Gastrocnemius medialis (tissue), 4 donors: ENCODE results near the gene IKBKE. TPM values are rescaled to one million over a fixed set of nuclear protein-coding genes. Genes with fewer than 3 reads are reported as not detected.

Experiments
- ATAC-seq, 2 donors: fragments of 150-250 bp; one replicate each; pipeline ENCODE4 v1.9.1; 2016
- DNase-seq, 2 donors: peaks; one replicate each; pipeline ENCODE4 v3.0.0-alpha.2; 2019
- H3K27ac ChIP-seq, 4 donors: fragments of 200-600 bp; sonication (generic); 1 replicate in 1 of 4; 2 replicates in 3 of 4; pipeline ENCODE4 v1.5.1; 2016 to 2018; ENCODE audit warnings: mild to moderate bottlenecking in 2 of 4, moderate library complexity in 1 of 4
- H3K27me3 ChIP-seq, 3 donors: fragments of 200-600 bp; sonication (generic) in 2 of 3; 1 replicate in 1 of 3; 2 replicates in 2 of 3; pipeline versions ENCODE4 v1.5.1 to v1.6.0; 2016 to 2019; ENCODE audit warnings: mild to moderate bottlenecking in 1 of 3, moderate library complexity in 1 of 3
- H3K36me3 ChIP-seq, 2 donors: fragments of 200-600 bp; sonication (generic) in 1 of 2; one replicate each; pipeline ENCODE4 v1.5.1; 2017 to 2018
- H3K4me1 ChIP-seq, 2 donors: fragments of 200-600 bp; sonication (generic) in 1 of 2; one replicate each; pipeline ENCODE4 v1.5.1; 2016 to 2017; ENCODE audit warnings: mild to moderate bottlenecking in 2 of 2
- H3K4me3 ChIP-seq, 4 donors: fragments of 200-600 bp; sonication (generic) in 3 of 4; 1 replicate in 1 of 4; 2 replicates in 3 of 4; pipeline ENCODE4 v1.5.1; 2016 to 2019; ENCODE audit warnings: mild to moderate bottlenecking in 2 of 4
- H3K9me3 ChIP-seq, 3 donors: fragments of 200-600 bp; sonication (generic) in 2 of 3; 1 replicate in 1 of 3; 2 replicates in 2 of 3; pipeline ENCODE4 v1.5.1; 2016 to 2019
- POLR2A ChIP-seq, 2 donors: fragments of 450-650 bp; IDR thresholded peaks; one replicate each; pipeline ENCODE4 v1.6.1; 2017; ENCODE audit warnings: antibody characterized with exemption in 2 of 2, mild to moderate bottlenecking in 2 of 2, moderate library complexity in 2 of 2
- in situ Hi-C, 4 donors: fragments of 200-750 bp; cut with MboI; loops; one replicate each; pipeline versions ENCODE4 v1.15.0 to v1.8.0; 2017; ENCODE audit warnings: low sequenced_read_pairs in 4 of 4
- intact Hi-C: fragments of 100-400 bp; cut with DNase I; formaldehyde crosslinking; loops from one replicate; pipeline ENCODE4 v1.15.1; 2023; ENCODE audit warnings: low total_unique reads
- total RNA-seq, 4 donors: library from RNA; depleted of rRNA; stranded (reverse); fragments of >200 nt; gene quantifications; one replicate each; pipeline versions ENCODE4 v1.1.0 to v1.2.3, GENCODE V29; 2016
- TF ChIP-seq, protein P1 (sequence below), 5 experiments: fragments of 450-650 bp in 3 of 5; fragments of 200-600 bp in 2 of 5; sonication (generic) in 2 of 5; IDR thresholded peaks in 4 of 5; conservative IDR thresholded peaks in 1 of 5; 1 replicate in 4 of 5; 2 replicates in 1 of 5; pipeline ENCODE4 v1.5.1; 2016 to 2019; ENCODE audit warnings: antibody characterized with exemption in 5 of 5, mild to moderate bottlenecking in 3 of 5, moderate library complexity in 3 of 5

Gene IKBKE
- total RNA-seq, 4 donors from 2014 or later = 0.81 to 1.1 (median 0.84) TPM; not detected in 1

DNA sequence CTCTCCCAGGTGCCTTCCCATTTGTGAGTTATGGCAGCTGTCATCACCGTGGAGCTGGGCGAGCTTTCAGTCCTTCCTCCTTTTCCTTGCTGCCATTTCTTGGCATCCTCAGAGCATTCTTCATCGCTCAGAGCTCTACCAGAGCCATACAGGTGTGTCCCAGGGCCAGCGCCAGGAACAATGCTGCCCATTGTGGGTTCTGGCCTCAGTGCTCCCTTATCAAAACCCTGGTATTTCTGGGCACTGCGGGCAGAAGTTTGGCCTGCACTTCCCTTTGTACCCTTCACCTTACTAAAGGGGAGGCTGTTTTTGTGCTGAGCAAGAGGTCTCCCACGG is 65.5 kb downstream of the IKBKE start:
- no peak for DNase-seq
- Histone ChIP-seq H3K36me3 (no peaks in the 10 kb centered on the region), H3K4me1 (no peaks in the 10 kb centered on the region), H3K27ac (no peak overlapping the region), H3K4me3 (no peak overlapping the region), H3K9me3 (no peaks in the 10 kb centered on the region), H3K27me3 (no peaks in the 10 kb centered on the region)
- in situ Hi-C loops = no loop called here
- intact Hi-C loops = no loop called here
- no peak for ATAC-seq
- TF ChIP-seq POLR2A (IDR thresholded peaks at IDR 0.05) = no peak
- TF ChIP-seq, protein P1, sequence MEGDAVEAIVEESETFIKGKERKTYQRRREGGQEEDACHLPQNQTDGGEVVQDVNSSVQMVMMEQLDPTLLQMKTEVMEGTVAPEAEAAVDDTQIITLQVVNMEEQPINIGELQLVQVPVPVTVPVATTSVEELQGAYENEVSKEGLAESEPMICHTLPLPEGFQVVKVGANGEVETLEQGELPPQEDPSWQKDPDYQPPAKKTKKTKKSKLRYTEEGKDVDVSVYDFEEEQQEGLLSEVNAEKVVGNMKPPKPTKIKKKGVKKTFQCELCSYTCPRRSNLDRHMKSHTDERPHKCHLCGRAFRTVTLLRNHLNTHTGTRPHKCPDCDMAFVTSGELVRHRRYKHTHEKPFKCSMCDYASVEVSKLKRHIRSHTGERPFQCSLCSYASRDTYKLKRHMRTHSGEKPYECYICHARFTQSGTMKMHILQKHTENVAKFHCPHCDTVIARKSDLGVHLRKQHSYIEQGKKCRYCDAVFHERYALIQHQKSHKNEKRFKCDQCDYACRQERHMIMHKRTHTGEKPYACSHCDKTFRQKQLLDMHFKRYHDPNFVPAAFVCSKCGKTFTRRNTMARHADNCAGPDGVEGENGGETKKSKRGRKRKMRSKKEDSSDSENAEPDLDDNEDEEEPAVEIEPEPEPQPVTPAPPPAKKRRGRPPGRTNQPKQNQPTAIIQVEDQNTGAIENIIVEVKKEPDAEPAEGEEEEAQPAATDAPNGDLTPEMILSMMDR (IDR thresholded peaks at IDR 0.05 in 4 of 5, conservative IDR thresholded peaks at IDR 0.05 in 1 of 5) = no peak

DNA sequence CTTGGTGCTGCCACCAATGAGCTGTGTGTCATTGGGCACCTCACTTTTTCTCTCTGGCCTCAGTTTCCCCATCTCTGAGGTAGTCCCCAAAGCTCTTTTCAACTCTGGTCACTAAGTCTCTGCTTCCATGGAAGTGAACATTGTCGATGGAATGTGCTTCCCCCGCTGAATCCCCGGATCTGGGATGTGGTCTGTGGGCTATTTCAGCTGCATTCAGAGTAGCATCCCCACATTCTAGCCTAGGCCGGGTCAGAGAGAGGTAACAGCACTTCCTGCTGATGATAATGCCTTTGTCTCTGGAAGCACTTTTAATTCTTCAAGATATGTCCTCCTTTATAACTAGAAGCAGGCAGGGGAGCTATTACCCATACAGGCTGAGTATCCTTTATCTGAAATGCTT is 66.9 kb downstream of the IKBKE start:
- Histone ChIP-seq H3K4me1 (no peaks in the 10 kb centered on the region), H3K36me3 (no peaks in the 10 kb centered on the region), H3K9me3 (no peaks in the 10 kb centered on the region), H3K27me3 (no peaks in the 10 kb centered on the region), H3K4me3 (no peak overlapping the region), H3K27ac (no peak overlapping the region)
- intact Hi-C loops = no loop called here
- in situ Hi-C loops = no loop called here
- no peak for ATAC-seq
- DNase-seq = no peak
- TF ChIP-seq POLR2A (IDR thresholded peaks at IDR 0.05) = no peak
- TF ChIP-seq, protein P1 (IDR thresholded peaks at IDR 0.05 in 4 of 5, conservative IDR thresholded peaks at IDR 0.05 in 1 of 5) = no peak

DNA sequence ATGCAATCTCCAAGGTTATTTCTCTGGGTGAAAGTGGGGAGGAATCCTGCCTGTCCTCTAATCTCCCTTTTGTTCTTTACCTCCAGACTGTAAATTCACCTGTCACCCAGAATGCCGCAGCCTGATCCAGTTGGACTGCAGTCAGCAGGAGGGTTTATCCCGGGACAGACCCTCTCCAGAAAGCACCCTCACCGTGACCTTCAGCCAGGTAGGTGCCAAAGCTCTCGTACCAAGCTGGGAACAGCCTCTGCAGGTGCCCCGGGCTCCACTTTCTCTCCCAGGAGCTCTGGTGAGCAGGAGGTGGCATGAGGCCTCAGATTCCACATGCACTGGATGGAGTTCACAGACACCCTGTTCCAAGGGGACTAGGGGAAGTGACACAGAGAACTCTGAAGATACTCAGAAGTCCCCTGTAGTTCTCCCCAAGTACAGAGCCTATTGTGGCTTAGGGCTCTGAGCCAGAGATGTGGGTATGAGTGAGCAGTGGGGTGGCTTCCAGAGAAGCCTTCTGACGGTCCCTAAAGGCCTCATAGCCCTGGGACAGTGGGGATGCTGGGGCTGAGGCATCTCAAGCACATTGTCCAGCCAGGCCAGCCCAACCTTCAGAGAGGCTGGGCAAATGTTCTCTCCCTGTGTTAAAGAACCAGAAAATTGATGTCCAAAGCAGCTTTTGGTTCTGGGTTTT is 68.0 kb downstream of the IKBKE start:
- DNase-seq = no peak
- in situ Hi-C loops (no loop called here), intact Hi-C loops (no loop called here)
- ATAC-seq = no peak
- TF ChIP-seq, protein P1 (IDR thresholded peaks at IDR 0.05 in 4 of 5, conservative IDR thresholded peaks at IDR 0.05 in 1 of 5) = no peak
- no peak for TF ChIP-seq POLR2A (IDR thresholded peaks at IDR 0.05)
- no peak overlapping the region for H3K27ac ChIP-seq
- H3K27me3 ChIP-seq = no peaks in the 10 kb centered on the region
- no peaks in the 10 kb centered on the region for H3K4me1 ChIP-seq
- no peaks in the 10 kb centered on the region for H3K36me3 ChIP-seq
- H3K9me3 ChIP-seq = no peaks in the 10 kb centered on the region
- H3K4me3 ChIP-seq = no peak overlapping the region

DNA sequence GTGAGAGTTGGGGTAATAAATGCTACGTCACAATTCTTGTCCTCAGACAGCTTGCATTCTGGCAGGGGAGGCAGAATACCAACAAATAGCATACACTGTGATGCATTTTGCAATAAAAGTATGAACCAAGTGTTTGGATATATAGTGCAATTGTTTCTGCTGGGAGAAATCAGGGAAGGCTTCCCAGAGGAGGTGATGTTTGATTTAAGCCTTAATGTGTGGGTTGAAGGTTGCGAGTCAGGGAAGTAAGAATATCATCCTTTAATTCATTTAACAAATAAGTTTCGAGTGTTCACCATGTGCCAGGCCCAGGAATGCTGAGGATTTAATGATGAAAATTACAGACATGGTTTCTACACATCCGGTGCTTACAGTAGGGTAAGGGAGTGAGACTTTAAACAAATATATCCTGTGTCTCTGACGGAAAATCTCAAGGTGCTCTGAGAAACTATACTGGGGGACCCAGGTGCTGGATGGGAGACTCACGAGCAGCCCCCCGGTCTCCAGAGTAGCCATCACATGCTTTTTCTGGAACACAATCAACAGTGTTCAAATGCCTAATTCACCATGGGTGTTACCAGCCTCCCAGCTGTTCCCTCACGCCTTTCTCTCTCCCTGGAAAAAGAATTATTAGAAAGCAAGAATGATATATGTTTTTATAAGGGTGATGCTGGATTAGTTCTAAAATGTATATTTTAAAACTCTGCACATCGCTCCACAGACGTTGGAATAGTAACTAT is 68.8 kb downstream of the IKBKE start:
- H3K4me1 ChIP-seq = no peaks in the 10 kb centered on the region
- no peaks in the 10 kb centered on the region for H3K9me3 ChIP-seq
- H3K4me3 ChIP-seq = no peak overlapping the region
- no peak overlapping the region for H3K27ac ChIP-seq
- no peak for TF ChIP-seq POLR2A (IDR thresholded peaks at IDR 0.05)
- TF ChIP-seq, protein P1 (IDR thresholded peaks at IDR 0.05 in 4 of 5, conservative IDR thresholded peaks at IDR 0.05 in 1 of 5) = no peak
- in situ Hi-C loops = no loop called here
- no peaks in the 10 kb centered on the region for H3K36me3 ChIP-seq
- DNase-seq (no peak), ATAC-seq (no peak)
- intact Hi-C loops = no loop called here
- no peaks in the 10 kb centered on the region for H3K27me3 ChIP-seq
